Measurements from ENCODE around the gene AKAP10.
"Not testable (repeated sequence)": the region's sequence is repeated elsewhere in the genome, so short reads cannot be mapped to it uniquely, and the experiment has no call there.

AKAP10 gene

GRCh38 chr17:19915245-19915978 is 62.2 kb downstream of the AKAP10 start:
- TF ChIP-seq GATA1 (IDR thresholded peaks at IDR 0.05; ENCODE audit: low read depth, low read length): no peak
- no peak for TF ChIP-seq POLR2A (IDR thresholded peaks at IDR 0.05; ENCODE audit: low read length)
- DNase-seq: no peak

- TF ChIP-seq GATA1 (IDR thresholded peaks at IDR 0.05; ENCODE audit: low read depth, low read length) (no peak), POLR2A (IDR thresholded peaks at IDR 0.05; ENCODE audit: low read length) (no peak)
- DNase-seq: no peak
These were observed 66.6 kb downstream of the AKAP10 start for GRCh38 chr17:19911033-19911432.

- TF ChIP-seq GATA1 (IDR thresholded peaks at IDR 0.05; ENCODE audit: low read depth, low read length) (no peak), POLR2A (IDR thresholded peaks at IDR 0.05; ENCODE audit: low read length) (no peak)
- DNase-seq: no peak
These were observed 68.5 kb downstream of the AKAP10 start for GRCh38 chr17:19909139-19909538.

GRCh38 chr17:19905502-19905901 is 72.1 kb downstream of the AKAP10 start:
- no peak for TF ChIP-seq POLR2A (IDR thresholded peaks at IDR 0.05; ENCODE audit: low read length)
- TF ChIP-seq GATA1 (IDR thresholded peaks at IDR 0.05; ENCODE audit: low read depth, low read length): no peak
- no peak for DNase-seq

- TF ChIP-seq GATA1 (IDR thresholded peaks at IDR 0.05; ENCODE audit: low read depth, low read length): no peak
- TF ChIP-seq POLR2A (IDR thresholded peaks at IDR 0.05; ENCODE audit: low read length): no peak
- DNase-seq: no peak
These were observed 72.7 kb downstream of the AKAP10 start for GRCh38 chr17:19904924-19905323.

GRCh38 chr17:19904412-19904811 is 73.2 kb downstream of the AKAP10 start:
- no peak for TF ChIP-seq GATA1 (IDR thresholded peaks at IDR 0.05; ENCODE audit: low read depth, low read length)
- TF ChIP-seq POLR2A (IDR thresholded peaks at IDR 0.05; ENCODE audit: low read length): no peak
- no peak for DNase-seq

- no peak for DNase-seq
- TF ChIP-seq POLR2A (IDR thresholded peaks at IDR 0.05; ENCODE audit: low read length) (no peak), GATA1 (IDR thresholded peaks at IDR 0.05; ENCODE audit: low read depth, low read length) (no peak)
These were observed 76.8 kb downstream of the AKAP10 start for GRCh38 chr17:19900809-19901208.

GRCh38 chr17:19897903-19898302 is 79.7 kb downstream of the AKAP10 start:
- DNase-seq: no peak
- no peak for TF ChIP-seq POLR2A (IDR thresholded peaks at IDR 0.05; ENCODE audit: low read length)
- no peak for TF ChIP-seq GATA1 (IDR thresholded peaks at IDR 0.05; ENCODE audit: low read depth, low read length)

- TF ChIP-seq POLR2A (IDR thresholded peaks at IDR 0.05; ENCODE audit: low read length) (no peak), GATA1 (IDR thresholded peaks at IDR 0.05; ENCODE audit: low read depth, low read length) (no peak)
- no peak for DNase-seq
These were observed 80.4 kb downstream of the AKAP10 start for GRCh38 chr17:19897090-19897837.

GRCh38 chr17:19896679-19897078 is 80.9 kb downstream of the AKAP10 start:
- TF ChIP-seq GATA1 (IDR thresholded peaks at IDR 0.05; ENCODE audit: low read depth, low read length) (no peak), POLR2A (IDR thresholded peaks at IDR 0.05; ENCODE audit: low read length) (no peak)
- DNase-seq: no peak

- DNase-seq: not testable (repeated sequence)
These were observed 87.1 kb downstream of the AKAP10 start for GRCh38 chr17:19890554-19890953.

GRCh38 chr17:19890001-19890400 is 87.6 kb downstream of the AKAP10 start:
- DNase-seq: not testable (repeated sequence)

GRCh38 chr17:19886116-19886515 is 91.5 kb downstream of the AKAP10 start:
- TF ChIP-seq GATA1 (IDR thresholded peaks at IDR 0.05; ENCODE audit: low read depth, low read length) (no peak), POLR2A (IDR thresholded peaks at IDR 0.05; ENCODE audit: low read length) (no peak)
- no peak for DNase-seq

GRCh38 chr17:19883537-19884215 is 94.0 kb downstream of the AKAP10 start:
- TF ChIP-seq GATA1 (IDR thresholded peaks at IDR 0.05; ENCODE audit: low read depth, low read length): no peak
- no peak for TF ChIP-seq POLR2A (IDR thresholded peaks at IDR 0.05; ENCODE audit: low read length)
- no peak for DNase-seq

- DNase-seq: no peak
- no peak for TF ChIP-seq POLR2A (IDR thresholded peaks at IDR 0.05; ENCODE audit: low read length)
- no peak for TF ChIP-seq GATA1 (IDR thresholded peaks at IDR 0.05; ENCODE audit: low read depth, low read length)
These were observed 97.2 kb downstream of the AKAP10 start for GRCh38 chr17:19880393-19880792.

Measured in erythroblast (primary cell).